Stimulated activated naive CD8-positive, alpha-beta T cell treated with anti-CD3 and anti-CD28 coated beads, Interleukin-15, Interleukin-2, amounts not matched to agents 100 ng/mL and 50 ng/mL, for 24 hours (primary cell): ENCODE data around the gene ARL4A.
"Not testable (repeated sequence)": the region's sequence is repeated elsewhere in the genome, so short reads cannot be mapped to it uniquely, and the experiment has no call there.

ENCODE experiments used
- H3K27ac Mint-ChIP-seq: one replicate; pipeline ENCODE4 v1.8.0; 2021; ENCODE audit warnings: mild to moderate bottlenecking, mixed read lengths
- H3K27me3 Mint-ChIP-seq: one replicate; pipeline ENCODE4 v1.8.0; 2021; ENCODE audit warnings: mixed read lengths
- H3K36me3 Mint-ChIP-seq: one replicate; pipeline ENCODE4 v1.8.0; 2021; ENCODE audit warnings: low read depth, mixed read lengths
- H3K4me1 Mint-ChIP-seq: one replicate; pipeline ENCODE4 v1.8.0; 2021; ENCODE audit warnings: low read depth, mixed read lengths
- H3K4me3 Mint-ChIP-seq: one replicate; pipeline ENCODE4 v1.8.0; 2021; ENCODE audit warnings: mild to moderate bottlenecking, mixed read lengths
- H3K9me3 Mint-ChIP-seq: one replicate; pipeline ENCODE4 v1.8.0; 2021; ENCODE audit warnings: mixed read lengths

Gene ARL4A

GRCh38 chr7:12650080-12650479 lies 37.4 kb upstream of the ARL4A start:
- no peak overlapping the region for H3K27ac Mint-ChIP-seq
- H3K4me3 Mint-ChIP-seq = no peak overlapping the region
- H3K27me3 Mint-ChIP-seq = no peaks in the 10 kb centered on the region
- no peaks in the 10 kb centered on the region for H3K4me1 Mint-ChIP-seq
- H3K9me3 Mint-ChIP-seq = no peaks in the 10 kb centered on the region
- H3K36me3 Mint-ChIP-seq = no peaks in the 10 kb centered on the region

DNA sequence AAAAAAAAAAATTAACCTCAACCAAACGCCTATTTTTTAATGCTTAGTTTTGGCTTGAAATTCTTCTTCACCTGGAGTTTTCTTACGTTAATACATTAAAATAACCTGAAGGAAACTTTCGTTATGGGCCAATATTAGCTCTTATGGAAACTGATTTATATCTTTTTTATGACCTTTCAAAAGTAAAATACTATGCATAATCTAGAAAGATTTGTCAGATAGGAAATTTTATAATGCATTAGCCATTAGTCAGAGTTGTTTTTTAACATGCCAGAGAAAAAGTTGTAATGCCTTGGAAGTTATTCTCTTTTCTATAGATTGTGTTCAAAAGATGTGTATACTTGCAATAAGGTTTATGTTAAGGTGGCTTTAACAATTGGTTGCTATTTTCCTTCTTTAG lies 34.3 kb upstream of the ARL4A start:
- Mint-ChIP-seq H3K27ac (no peak overlapping the region), H3K4me3 (no peak overlapping the region), H3K36me3 (no peaks in the 10 kb centered on the region), H3K4me1 (no peaks in the 10 kb centered on the region), H3K27me3 (no peaks in the 10 kb centered on the region), H3K9me3 (no peaks in the 10 kb centered on the region)

- Mint-ChIP-seq H3K4me3 (no peak overlapping the region), H3K27ac (no peak overlapping the region), H3K4me1 (no peaks in the 10 kb centered on the region), H3K9me3 (no peaks in the 10 kb centered on the region), H3K27me3 (no peaks in the 10 kb centered on the region), H3K36me3 (no peaks in the 10 kb centered on the region)
Observed at GRCh38 chr7:12653518-12653917, 33.9 kb upstream of the ARL4A start.

DNA sequence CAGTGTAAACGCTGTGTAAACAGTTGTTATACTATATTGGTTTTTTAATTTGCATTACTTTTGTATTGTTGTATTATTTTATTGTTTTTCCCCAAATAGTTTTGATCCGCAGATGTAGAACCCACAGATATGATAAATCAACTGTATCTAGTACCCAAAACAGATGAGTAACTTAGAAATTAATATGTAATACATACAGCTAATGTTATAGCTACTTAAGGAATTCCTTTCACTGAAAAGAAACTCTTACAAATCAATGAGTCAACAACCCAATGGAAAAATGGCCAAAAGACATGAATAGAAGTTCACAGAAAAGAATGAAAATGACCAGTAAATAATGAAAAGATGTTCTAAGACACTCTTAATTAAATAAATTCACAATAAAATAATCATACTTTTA lies 32.3 kb upstream of the ARL4A start:
- H3K36me3 Mint-ChIP-seq = no peaks in the 10 kb centered on the region
- no peaks in the 10 kb centered on the region for H3K27me3 Mint-ChIP-seq
- no peak overlapping the region for H3K4me3 Mint-ChIP-seq
- H3K27ac Mint-ChIP-seq = no peak overlapping the region
- H3K4me1 Mint-ChIP-seq = no peaks in the 10 kb centered on the region
- H3K9me3 Mint-ChIP-seq = no peaks in the 10 kb centered on the region

- not testable (repeated sequence) for H3K27me3 Mint-ChIP-seq, H3K4me3 Mint-ChIP-seq, H3K9me3 Mint-ChIP-seq, H3K4me1 Mint-ChIP-seq, H3K27ac Mint-ChIP-seq, H3K36me3 Mint-ChIP-seq
Observed at GRCh38 chr7:12660423-12660822, 27.0 kb upstream of the ARL4A start.

- H3K4me1 Mint-ChIP-seq, H3K36me3 Mint-ChIP-seq, H3K27me3 Mint-ChIP-seq, H3K9me3 Mint-ChIP-seq, H3K4me3 Mint-ChIP-seq, H3K27ac Mint-ChIP-seq: not testable (repeated sequence)
Observed at GRCh38 chr7:12660986-12661385, 26.4 kb upstream of the ARL4A start.

GRCh38 chr7:12661581-12661980 lies 25.9 kb upstream of the ARL4A start:
- Mint-ChIP-seq H3K27ac (no peak overlapping the region), H3K4me1 (no peaks in the 10 kb centered on the region), H3K9me3 (no peaks in the 10 kb centered on the region), H3K36me3 (no peaks in the 10 kb centered on the region), H3K27me3 (no peaks in the 10 kb centered on the region), H3K4me3 (no peak overlapping the region)

- H3K9me3 Mint-ChIP-seq = no peaks in the 10 kb centered on the region
- no peaks in the 10 kb centered on the region for H3K27me3 Mint-ChIP-seq
- no peak overlapping the region for H3K4me3 Mint-ChIP-seq
- H3K4me1 Mint-ChIP-seq = peaks cover 17% of the 10 kb centered on the region
- H3K27ac Mint-ChIP-seq = no peak overlapping the region
- no peaks in the 10 kb centered on the region for H3K36me3 Mint-ChIP-seq
Observed at GRCh38 chr7:12670000-12670729, 17.3 kb upstream of the ARL4A start.

DNA sequence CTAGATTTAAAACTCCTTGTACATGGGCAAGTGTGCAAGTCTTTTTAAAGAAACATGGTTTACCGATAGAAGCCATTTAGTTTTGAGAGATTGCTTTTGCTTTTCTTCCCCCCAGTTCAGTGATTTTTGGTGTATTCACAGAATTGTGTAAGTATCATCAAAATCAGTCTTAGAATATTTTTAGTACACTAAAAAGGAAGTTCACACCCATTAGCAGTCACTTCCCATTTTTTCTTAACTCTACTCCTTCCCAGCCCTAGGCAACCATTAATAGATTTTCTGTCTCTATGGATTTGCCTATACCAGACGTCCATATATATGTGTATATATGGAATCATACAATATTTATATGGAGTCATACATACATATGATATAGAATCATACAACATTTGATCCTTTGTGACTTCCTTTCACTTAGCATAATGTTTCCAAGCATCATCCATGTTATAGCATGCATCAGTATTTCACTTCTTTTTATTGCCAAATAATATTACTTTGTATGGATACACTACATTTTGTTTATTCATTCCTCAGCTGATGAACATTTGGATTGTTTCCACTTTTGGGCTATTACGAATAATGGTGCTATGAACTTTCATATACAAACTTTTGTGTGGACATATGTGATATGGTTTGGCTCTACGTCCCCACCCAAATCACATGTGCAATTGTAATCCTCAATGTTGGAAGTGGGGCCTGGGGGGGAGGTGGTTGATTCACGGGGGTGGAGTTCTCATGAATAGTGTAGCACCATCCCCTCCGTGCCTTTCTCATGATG lies 16.5 kb upstream of the ARL4A start:
- Mint-ChIP-seq H3K27me3 (no peaks in the 10 kb centered on the region), H3K9me3 (no peaks in the 10 kb centered on the region), H3K4me1 (peaks cover 19% of the 10 kb centered on the region), H3K27ac (no peak overlapping the region), H3K36me3 (no peaks in the 10 kb centered on the region), H3K4me3 (no peak overlapping the region)

DNA sequence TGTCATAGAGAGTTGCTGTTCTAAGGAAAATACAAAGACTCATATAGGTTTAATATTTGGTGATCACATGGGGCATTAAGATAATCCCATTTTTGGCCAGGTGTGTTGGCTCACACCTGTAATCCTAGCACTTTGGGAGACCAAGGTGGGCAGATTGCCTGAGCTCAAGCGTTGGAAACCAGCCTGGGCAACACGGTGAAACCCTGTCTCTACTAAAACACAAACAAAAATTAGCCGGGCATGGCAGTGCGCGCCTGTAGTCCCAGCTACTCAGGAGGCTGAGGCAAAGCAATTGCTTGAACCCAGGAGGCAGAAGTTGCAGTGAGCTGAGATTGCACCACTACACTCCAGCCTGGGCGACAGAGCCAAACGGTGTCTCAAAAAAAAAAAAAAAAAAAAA lies 14.0 kb upstream of the ARL4A start:
- H3K27ac Mint-ChIP-seq, H3K4me3 Mint-ChIP-seq, H3K9me3 Mint-ChIP-seq, H3K36me3 Mint-ChIP-seq, H3K27me3 Mint-ChIP-seq: not testable (repeated sequence)
- H3K4me1 Mint-ChIP-seq = peaks cover 19% of the 10 kb centered on the region

DNA sequence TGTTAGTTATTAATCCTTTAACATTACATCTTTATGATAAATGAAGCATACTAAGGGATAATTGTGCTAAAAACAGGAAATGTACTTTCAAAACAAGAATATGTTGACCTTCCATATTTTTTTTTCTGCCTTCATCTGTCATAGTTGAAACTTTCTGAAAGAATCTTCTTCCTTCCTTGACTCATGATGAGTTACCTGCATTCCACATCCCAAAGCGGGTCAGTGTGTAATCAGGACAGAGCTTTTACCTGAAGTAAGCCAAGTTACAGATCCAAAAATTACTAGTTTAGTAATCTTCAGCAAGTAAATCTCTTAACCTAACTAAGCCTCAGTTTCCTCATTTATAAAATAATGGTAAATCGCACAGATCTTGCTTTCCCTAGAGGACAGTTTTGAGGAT lies 13.4 kb upstream of the ARL4A start:
- no peaks in the 10 kb centered on the region for H3K9me3 Mint-ChIP-seq
- H3K4me3 Mint-ChIP-seq = no peak overlapping the region
- no peak overlapping the region for H3K27ac Mint-ChIP-seq
- H3K27me3 Mint-ChIP-seq = no peaks in the 10 kb centered on the region
- peaks cover 19% of the 10 kb centered on the region for H3K4me1 Mint-ChIP-seq
- no peaks in the 10 kb centered on the region for H3K36me3 Mint-ChIP-seq

GRCh38 chr7:12674861-12675260 lies 12.6 kb upstream of the ARL4A start:
- Mint-ChIP-seq H3K9me3 (no peaks in the 10 kb centered on the region), H3K27ac (no peak overlapping the region), H3K27me3 (no peaks in the 10 kb centered on the region), H3K4me3 (no peak overlapping the region), H3K4me1 (peaks cover 19% of the 10 kb centered on the region), H3K36me3 (no peaks in the 10 kb centered on the region)

- no peak overlapping the region for H3K27ac Mint-ChIP-seq
- H3K4me3 Mint-ChIP-seq = no peak overlapping the region
- peaks cover 27% of the 10 kb centered on the region for H3K4me1 Mint-ChIP-seq
- H3K36me3 Mint-ChIP-seq = peaks cover 4% of the 10 kb centered on the region
- no peaks in the 10 kb centered on the region for H3K9me3 Mint-ChIP-seq
- no peaks in the 10 kb centered on the region for H3K27me3 Mint-ChIP-seq
Observed at GRCh38 chr7:12683678-12684585, 3.5 kb upstream of the ARL4A start.

DNA sequence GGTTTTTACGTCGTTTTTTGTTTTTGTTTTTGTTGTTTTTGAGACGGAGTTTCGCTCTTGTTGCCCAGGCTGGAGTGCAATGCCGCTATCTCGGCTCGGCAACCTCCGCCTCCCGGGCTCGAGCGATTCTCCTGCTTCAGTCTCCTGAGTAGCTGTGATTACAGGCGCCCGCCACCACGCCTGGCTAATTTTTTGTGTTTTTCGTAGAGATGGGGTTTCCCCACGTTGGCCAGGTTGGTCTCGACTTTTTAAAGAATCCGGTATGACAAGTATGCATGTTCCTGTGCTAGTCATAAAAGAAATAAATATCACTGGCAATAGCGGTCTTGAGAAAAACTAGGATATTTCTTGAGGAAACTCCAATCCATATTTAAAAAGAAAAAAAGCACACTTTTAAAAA lies 2.7 kb upstream of the ARL4A start:
- Mint-ChIP-seq H3K4me3 (no peak overlapping the region), H3K27ac (no peak overlapping the region), H3K4me1 (peaks cover 34% of the 10 kb centered on the region), H3K27me3 (no peaks in the 10 kb centered on the region), H3K36me3 (peaks cover 5% of the 10 kb centered on the region), H3K9me3 (no peaks in the 10 kb centered on the region)

GRCh38 chr7:12685550-12685949 lies 1.9 kb upstream of the ARL4A start:
- Mint-ChIP-seq H3K27ac (peak overlapping the region; percentile 85), H3K9me3 (no peaks in the 10 kb centered on the region), H3K27me3 (no peaks in the 10 kb centered on the region), H3K4me1 (peaks cover 36% of the 10 kb centered on the region), H3K4me3 (peak overlapping the region; percentile 62), H3K36me3 (peaks cover 7% of the 10 kb centered on the region)
